Colonic mucosa (tissue), 4 donors: Measurements from ENCODE around the gene GOLGA8B. TPM values are rescaled to one million over a fixed set of nuclear protein-coding genes. Genes with fewer than 3 reads are reported as not detected.

ENCODE experiments used
- DNase-seq: peaks from one replicate; pipeline ENCODE4 v3.0.0-alpha.2; 2020
- H3K27ac ChIP-seq: fragments of 200-600 bp; one replicate; pipeline ENCODE4 v1.8.0; 2021
- H3K27me3 ChIP-seq: fragments of 200-600 bp; one replicate; pipeline ENCODE4 v1.8.0; 2021
- H3K36me3 ChIP-seq: fragments of 200-600 bp; one replicate; pipeline ENCODE4 v1.8.0; 2021
- H3K4me1 ChIP-seq: fragments of 200-600 bp; one replicate; pipeline ENCODE4 v1.8.0; 2021; ENCODE audit warnings: mild to moderate bottlenecking
- H3K4me3 ChIP-seq: fragments of 200-600 bp; one replicate; pipeline ENCODE4 v1.8.0; 2021
- H3K9ac ChIP-seq, 2 donors: one replicate each; pipeline ENCODE4 v1.7.0; 2013; ENCODE audit warnings: control low read depth in 2 of 2, low read depth in 2 of 2, low read length in 2 of 2
- H3K9me3 ChIP-seq: fragments of 200-600 bp; one replicate; pipeline ENCODE4 v1.8.0; 2021
- intact Hi-C: fragments of 100-400 bp; cut with DNase I; formaldehyde crosslinking; loops from one replicate; pipeline ENCODE4 v1.14.1; 2022
- total RNA-seq, 2 donors: library from RNA; stranded (reverse); fragmentation: NEBNext Ultra II Directional in 1 of 2; extraction: Animal tissue kit (Norgen Biotek cat#: 25700) in 1 of 2; gene quantifications; one replicate each; pipeline ENCODE4 v1.2.1, GENCODE V29; 2021
- TF ChIP-seq, protein P1 (sequence below): fragments of 200-600 bp; IDR thresholded peaks from one replicate; pipeline ENCODE4 v1.8.0; 2022; ENCODE audit warnings: antibody characterized with exemption, mild to moderate bottlenecking
- donor health status: healthy.
- donor health status: DM: no; HTN: no; CAD: no.
- donor health status: DM: no; HTN: no; CAD: no.

Gene GOLGA8B
- total RNA-seq, 2 donors from 2014 or later: 10.2 to 20.7 TPM

DNA sequence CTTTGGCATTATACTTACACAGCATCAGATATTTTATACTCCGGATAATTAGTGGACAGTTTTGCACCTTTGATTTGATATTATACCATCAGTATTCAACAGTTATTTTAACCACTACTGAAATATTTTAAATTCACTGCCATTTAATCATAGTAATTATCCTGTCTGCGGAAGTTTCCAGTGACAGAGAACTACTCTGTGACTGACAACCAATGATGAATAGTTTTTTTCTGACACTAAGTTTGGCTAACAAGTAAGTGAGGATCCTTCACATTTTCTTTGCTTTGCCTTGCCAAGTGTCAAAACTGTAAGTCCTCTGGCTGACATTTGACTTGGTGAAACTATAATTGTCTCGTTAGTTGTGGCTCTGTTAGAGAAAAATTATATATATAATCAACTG lies 30.5 kb upstream of the GOLGA8B start:
- no peak overlapping the region for H3K9ac ChIP-seq

DNA sequence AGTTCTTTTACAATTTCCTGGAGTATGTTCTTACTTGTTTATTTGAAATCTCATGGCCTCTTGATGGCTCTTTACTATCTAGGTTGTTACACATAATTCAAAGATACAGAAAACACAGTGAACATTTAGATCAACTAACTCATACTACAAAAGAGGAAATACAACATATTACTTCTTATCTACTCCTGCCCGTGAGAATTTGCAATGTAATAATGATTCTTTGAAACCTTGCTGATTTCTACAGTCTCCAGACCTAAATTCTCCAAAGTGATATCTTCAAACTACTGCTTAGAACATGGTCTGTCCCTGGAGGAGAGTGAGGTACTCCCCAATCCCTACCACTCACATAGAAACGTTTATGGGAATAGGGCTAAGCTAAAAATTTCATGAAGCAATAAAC lies 29.9 kb upstream of the GOLGA8B start:
- Histone ChIP-seq H3K27ac (no peak overlapping the region), H3K4me1 (no peaks in the 10 kb centered on the region), H3K4me3 (no peak overlapping the region), H3K9ac (no peak overlapping the region), H3K9me3 (no peaks in the 10 kb centered on the region), H3K27me3 (no peaks in the 10 kb centered on the region), H3K36me3 (no peaks in the 10 kb centered on the region)
- TF ChIP-seq, protein P1, sequence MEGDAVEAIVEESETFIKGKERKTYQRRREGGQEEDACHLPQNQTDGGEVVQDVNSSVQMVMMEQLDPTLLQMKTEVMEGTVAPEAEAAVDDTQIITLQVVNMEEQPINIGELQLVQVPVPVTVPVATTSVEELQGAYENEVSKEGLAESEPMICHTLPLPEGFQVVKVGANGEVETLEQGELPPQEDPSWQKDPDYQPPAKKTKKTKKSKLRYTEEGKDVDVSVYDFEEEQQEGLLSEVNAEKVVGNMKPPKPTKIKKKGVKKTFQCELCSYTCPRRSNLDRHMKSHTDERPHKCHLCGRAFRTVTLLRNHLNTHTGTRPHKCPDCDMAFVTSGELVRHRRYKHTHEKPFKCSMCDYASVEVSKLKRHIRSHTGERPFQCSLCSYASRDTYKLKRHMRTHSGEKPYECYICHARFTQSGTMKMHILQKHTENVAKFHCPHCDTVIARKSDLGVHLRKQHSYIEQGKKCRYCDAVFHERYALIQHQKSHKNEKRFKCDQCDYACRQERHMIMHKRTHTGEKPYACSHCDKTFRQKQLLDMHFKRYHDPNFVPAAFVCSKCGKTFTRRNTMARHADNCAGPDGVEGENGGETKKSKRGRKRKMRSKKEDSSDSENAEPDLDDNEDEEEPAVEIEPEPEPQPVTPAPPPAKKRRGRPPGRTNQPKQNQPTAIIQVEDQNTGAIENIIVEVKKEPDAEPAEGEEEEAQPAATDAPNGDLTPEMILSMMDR: no peak
- intact Hi-C loops: loop anchor here (10.0 kb wide), 1 partner anchor 302 kb away; no protein-coding TSS in a partner anchor
- DNase-seq: no peak

More for the DNA sequence above, 30.5 kb upstream of the GOLGA8B start:
- no peak for DNase-seq
- no peak overlapping the region for H3K27ac ChIP-seq
- no peaks in the 10 kb centered on the region for H3K9me3 ChIP-seq
- no peaks in the 10 kb centered on the region for H3K36me3 ChIP-seq
- intact Hi-C loops: loop anchor here (10.0 kb wide), 1 partner anchor 301 kb away; no protein-coding TSS in a partner anchor
- H3K4me3 ChIP-seq: no peak overlapping the region
- H3K27me3 ChIP-seq: no peaks in the 10 kb centered on the region
- no peaks in the 10 kb centered on the region for H3K4me1 ChIP-seq
- TF ChIP-seq, protein P1: no peak

DNA sequence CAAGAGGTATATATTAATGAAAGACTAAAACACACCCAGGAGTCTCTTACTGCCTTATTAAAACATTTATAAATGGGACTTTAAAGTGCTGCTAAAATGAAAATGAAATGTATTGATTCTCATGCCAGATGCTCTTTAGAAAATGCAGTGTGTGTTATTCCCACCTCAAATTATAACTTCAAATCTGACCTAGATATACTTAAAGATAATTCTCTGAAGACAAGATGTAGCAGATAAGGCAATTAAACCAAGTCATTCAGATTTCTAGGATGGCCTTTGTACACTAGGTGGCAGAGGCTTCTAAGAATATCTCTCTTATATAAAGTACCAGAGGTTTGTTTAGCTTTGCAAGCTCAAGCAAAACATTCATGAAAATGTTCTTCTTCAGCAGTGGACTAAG lies 26.9 kb upstream of the GOLGA8B start:
- H3K4me1 ChIP-seq: no peaks in the 10 kb centered on the region
- no peak for DNase-seq
- H3K4me3 ChIP-seq: no peak overlapping the region
- no peak overlapping the region for H3K27ac ChIP-seq
- H3K36me3 ChIP-seq: no peaks in the 10 kb centered on the region
- no peaks in the 10 kb centered on the region for H3K27me3 ChIP-seq
- intact Hi-C loops: loop anchor here (10.0 kb wide), 1 partner anchor 304 kb away; no protein-coding TSS in a partner anchor
- TF ChIP-seq, protein P1: no peak
- no peak overlapping the region for H3K9ac ChIP-seq
- H3K9me3 ChIP-seq: no peaks in the 10 kb centered on the region

DNA sequence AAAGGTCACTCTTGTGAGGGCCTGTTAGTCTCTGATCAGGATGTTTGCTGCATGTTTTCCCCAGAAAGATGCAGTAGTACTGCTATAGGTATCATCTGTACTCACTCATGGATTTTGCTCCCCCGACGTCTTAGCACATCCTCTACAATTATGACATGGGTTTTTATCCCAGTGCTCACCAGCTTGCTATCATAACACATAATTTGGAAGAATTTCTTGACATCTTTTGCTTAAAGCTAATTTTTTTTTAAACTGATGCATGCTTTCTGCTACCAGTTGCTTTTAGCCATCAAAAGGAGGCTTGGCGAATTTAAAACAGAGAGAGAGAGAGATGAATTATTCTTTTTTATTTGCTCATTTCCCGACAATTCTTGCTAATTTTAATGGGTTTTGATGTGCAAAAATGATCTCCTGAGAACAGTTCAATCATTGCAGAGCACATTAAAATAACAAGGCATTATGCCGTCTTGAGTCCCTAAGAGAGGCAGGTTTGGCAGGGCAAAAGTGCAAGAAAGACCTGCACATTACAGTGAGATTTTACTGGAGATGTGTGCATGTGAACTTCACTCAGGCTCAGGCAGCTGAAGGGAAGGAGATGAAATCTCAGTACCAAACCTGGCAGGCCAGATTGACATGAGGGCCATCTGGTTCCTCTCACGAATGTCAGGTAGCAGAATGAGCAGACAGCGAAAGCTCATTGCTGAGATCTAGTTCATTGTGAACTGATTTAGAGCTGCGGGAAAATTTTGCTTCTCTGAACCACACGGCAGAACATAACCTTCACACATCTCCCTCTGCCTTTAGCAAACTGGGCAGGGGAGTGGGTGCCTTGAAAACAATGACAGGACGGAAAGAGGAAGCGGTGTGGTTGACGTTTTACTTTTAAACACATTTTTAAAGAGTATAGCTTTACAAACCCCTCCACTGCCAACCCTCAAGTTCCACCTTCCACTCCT lies 25.9 kb upstream of the GOLGA8B start:
- DNase-seq: no peak
- Histone ChIP-seq H3K36me3 (no peaks in the 10 kb centered on the region), H3K9ac (no peak overlapping the region), H3K27ac (no peak overlapping the region), H3K27me3 (no peaks in the 10 kb centered on the region), H3K4me1 (no peaks in the 10 kb centered on the region), H3K9me3 (no peaks in the 10 kb centered on the region), H3K4me3 (no peak overlapping the region)
- TF ChIP-seq, protein P1: no peak
- intact Hi-C loops: loop anchor here (10.0 kb wide), 1 partner anchor 305 kb away; no protein-coding TSS in a partner anchor

DNA sequence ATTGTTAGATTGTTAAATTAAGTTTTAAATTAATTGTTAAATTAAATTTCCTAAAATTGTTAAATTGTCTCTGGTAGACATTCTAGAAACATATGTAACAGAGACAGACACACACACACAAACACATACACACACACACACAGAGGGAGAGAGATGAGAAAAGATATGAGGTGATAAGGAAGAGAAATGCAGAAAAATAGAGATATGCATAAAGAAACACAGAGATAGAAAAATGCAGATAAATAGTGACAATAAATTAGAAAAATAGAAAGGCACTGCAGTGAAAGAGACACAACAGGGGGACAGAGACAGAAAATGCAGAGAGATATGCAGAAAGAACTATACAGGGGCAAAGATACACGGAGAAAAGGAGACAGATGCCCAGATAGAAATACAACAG lies 25.1 kb upstream of the GOLGA8B start:
- Histone ChIP-seq H3K27ac (no peak overlapping the region), H3K9me3 (no peaks in the 10 kb centered on the region), H3K9ac (no peak overlapping the region), H3K27me3 (no peaks in the 10 kb centered on the region), H3K36me3 (no peaks in the 10 kb centered on the region), H3K4me1 (no peaks in the 10 kb centered on the region), H3K4me3 (no peak overlapping the region)
- intact Hi-C loops: no loop called here
- DNase-seq: no peak
- TF ChIP-seq, protein P1: no peak
